ENCODE results near the gene MAP10.

DNA sequence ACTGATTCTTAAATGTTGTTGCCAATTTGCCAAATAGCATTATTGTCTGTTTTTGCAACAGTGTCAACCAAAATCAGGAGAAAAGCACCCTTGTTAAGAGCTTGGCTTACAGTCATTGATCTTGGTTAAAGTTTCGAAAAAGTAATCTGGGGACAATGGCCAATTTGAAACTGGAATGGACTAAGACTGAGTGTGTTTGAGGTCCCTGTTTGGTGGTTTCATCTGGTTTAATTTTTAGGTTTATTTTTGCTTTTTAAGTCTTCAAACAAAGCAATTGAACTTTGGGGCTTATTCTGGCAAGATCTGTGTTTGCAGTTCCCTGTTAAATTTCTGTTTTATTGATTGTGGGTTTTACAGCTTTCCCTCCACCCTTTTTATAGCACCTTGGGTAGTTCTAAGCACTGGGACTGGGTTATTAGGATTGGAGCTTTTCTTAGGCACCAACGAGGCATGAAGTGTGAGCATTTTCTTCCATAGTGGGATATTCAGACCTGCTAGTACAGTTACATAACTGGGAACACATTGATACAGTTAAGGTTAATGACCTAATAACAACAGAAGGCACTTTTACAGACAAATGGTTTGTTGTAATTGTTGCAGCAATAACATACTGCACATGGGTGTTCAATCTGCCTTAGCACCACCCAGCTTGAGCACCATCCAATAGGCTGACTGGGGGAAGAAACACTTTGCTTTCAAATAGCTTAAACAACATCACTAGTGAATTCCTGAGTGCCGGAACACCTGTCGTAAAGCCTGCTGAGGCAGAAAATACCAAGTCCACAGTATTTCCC, 40.6 kb upstream of the MAP10 start:
- TF ChIP-seq, protein P1, sequence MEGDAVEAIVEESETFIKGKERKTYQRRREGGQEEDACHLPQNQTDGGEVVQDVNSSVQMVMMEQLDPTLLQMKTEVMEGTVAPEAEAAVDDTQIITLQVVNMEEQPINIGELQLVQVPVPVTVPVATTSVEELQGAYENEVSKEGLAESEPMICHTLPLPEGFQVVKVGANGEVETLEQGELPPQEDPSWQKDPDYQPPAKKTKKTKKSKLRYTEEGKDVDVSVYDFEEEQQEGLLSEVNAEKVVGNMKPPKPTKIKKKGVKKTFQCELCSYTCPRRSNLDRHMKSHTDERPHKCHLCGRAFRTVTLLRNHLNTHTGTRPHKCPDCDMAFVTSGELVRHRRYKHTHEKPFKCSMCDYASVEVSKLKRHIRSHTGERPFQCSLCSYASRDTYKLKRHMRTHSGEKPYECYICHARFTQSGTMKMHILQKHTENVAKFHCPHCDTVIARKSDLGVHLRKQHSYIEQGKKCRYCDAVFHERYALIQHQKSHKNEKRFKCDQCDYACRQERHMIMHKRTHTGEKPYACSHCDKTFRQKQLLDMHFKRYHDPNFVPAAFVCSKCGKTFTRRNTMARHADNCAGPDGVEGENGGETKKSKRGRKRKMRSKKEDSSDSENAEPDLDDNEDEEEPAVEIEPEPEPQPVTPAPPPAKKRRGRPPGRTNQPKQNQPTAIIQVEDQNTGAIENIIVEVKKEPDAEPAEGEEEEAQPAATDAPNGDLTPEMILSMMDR (IDR thresholded peaks at IDR 0.05), result no peak
- TF ChIP-seq POLR2AphosphoS5 (IDR thresholded peaks at IDR 0.05; ENCODE audit: insufficient read depth in 1 of 2, low read depth in 1 of 2) (no peak), POLR2A (IDR thresholded peaks at IDR 0.05) (no peak)

Data from vagina (tissue), 2 donors.